NCI-H2029 (cell line): Measurements from ENCODE around the gene AFF1.
"Not testable (repeated sequence)": the region's sequence is repeated elsewhere in the genome, so short reads cannot be mapped to it uniquely, and the experiment has no call there.

Source experiments
- DNase-seq: peaks from one replicate; lab custom pipeline; 2025; lab: John Stamatoyannopoulos, UW

Gene AFF1

DNA sequence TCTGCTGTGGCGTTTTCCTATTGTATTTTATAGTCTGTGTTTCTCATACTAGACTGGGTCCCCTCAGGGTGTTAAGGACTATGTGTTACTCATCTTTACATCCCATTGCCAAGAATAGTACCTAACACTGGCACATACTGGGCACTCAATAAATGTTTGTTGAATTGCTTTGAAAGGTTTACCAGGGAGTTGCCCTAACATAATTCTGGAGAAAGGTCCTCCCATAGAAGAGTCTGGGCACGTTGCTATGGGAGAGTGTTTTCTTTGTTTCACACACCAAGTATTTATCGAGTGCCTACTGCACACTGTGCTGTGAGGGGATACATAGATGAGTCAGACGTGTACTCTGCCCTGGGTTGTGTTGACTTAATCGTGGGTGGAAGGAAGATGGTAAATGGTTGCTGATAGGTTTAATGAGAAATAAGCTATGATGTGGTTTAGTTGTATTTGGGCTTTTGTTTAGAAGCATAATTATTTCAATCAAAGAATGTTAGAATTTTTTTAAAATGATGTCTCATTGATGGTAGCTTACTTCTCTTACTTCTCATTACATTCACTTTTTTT, 42.9 kb downstream of the AFF1 start:
- DNase-seq = peak; percentile 83

DNA sequence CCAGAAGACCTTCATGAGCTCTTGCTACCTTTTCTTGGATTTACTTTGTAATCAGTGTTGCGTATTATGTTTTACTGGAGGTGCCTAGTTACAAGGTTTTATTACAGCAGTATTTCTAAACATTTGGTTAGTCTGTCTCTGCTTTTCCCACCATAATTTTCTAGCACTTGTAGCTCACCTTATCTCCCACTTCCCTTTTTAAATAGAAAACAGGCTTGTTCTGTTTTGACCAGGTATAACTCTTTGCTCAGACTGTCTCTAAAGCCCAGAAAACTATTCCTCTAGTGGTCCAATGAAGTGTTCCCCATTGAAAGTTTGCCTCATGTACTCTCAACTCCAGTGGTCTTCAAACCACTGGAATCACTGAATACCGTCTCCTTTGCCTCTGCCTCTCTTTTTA, 43.9 kb downstream of the AFF1 start:
- no peak for DNase-seq

DNA sequence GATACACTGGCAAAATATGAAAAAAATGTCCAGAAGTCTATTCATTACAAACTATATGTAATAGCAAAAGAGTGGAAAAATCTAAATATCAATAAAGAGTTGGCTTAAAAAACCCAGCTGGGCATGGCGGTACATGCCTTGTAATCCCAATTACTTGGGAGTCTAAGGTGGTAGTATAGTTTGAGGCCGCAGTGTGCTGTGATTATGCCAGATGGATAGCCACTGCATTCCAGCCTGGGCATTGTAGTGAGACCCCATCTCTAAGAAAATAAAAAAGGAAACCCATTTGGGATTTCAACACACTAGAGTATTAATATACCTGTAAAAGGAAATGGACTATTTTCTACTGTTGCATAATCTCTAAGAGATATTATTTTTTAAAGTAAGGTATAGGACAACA, 45.4 kb downstream of the AFF1 start:
- no peak for DNase-seq

DNA sequence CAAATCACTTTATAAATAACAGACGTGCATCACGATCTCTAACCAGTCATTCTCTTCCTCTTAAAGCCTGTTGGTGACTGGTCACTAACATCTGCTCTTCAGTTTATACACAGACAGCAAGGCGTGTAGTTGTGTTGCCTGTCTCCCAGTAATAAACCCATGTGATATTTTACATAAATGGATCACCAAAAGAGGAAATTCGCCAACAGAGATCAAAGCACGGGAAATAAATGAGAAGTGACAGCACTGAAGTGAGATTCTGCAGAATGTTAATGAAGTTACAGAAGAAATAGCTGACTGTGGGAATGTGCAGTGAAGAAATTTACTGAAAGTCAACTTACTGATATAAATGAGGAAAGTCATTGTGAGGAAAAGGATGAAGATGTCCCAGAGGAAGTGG, 47.0 kb downstream of the AFF1 start:
- DNase-seq = no peak

DNA sequence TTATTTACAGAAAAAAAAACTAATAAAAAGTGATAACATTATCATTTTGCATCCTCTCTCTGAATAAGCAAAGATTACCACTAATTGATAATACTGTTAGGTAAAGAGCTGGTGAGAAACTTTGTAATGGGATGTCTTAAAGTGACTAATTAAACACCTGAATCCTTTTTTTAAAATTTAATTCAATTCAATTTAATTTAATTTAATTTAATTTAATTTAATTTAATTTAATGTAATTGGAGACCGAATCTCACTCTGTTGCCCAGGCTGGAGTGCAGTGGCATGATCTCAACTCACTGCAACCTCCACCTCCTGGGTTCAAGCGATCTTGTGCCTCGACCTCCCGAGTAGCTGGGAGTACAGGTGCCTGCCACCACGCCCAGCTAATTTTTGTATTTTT, 51.0 kb downstream of the AFF1 start:
- not testable (repeated sequence) for DNase-seq

DNA sequence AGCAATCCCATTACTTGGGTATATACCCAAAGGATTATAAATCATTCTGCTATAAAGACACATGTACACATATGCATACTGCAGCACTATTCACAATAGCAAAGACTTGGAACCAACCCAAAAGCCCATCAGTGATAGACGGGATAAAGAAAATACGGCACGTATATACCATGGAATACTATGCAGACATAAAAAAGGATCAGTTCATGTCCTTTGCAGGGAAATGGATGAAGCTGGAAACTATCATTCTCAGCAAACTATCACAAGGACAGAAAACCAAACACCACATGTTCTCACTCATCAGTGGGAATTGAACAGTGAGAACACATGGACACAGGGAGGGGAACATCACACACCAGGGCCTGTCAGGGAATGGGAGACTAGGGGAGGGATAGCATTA, 54.8 kb downstream of the AFF1 start:
- not testable (repeated sequence) for DNase-seq

DNA sequence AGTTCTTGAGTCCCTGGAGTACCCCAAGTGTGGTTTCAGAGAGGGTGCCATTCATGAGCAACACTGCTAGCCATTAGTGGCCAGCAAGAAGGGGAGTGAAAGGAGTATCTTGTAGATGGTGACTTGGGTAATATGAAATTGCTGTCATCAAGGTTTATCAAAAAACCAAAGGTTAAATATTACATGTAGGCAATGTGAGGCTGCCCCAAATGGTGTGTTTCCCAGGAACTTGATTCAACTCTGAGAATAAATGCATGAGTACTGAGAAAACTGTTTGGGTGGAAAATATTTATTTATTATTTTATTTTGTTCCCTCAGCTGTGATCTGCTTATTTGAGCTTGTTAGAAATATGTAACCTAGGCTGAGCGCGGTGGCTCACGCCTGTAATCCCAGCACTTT, 55.7 kb downstream of the AFF1 start:
- DNase-seq = no peak

DNA sequence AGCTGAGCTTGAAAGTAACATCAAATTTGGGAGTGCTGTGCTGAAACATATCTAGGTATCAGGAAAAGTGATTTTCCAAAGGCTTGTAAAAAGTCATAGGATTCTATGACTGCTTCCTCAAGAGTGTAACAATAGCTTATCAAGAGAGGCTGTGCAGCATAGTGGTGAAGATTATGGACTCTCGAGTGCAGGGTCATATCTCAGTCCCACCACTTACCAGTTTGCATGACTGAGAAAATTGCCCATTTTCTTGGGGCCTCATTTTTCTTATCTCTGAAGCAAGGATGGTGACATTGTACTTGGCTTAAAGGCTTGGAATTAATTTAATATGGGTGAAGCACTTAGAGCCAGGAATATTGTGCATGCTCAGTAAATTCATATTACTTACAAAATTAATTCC, 57.2 kb downstream of the AFF1 start:
- no peak for DNase-seq

DNA sequence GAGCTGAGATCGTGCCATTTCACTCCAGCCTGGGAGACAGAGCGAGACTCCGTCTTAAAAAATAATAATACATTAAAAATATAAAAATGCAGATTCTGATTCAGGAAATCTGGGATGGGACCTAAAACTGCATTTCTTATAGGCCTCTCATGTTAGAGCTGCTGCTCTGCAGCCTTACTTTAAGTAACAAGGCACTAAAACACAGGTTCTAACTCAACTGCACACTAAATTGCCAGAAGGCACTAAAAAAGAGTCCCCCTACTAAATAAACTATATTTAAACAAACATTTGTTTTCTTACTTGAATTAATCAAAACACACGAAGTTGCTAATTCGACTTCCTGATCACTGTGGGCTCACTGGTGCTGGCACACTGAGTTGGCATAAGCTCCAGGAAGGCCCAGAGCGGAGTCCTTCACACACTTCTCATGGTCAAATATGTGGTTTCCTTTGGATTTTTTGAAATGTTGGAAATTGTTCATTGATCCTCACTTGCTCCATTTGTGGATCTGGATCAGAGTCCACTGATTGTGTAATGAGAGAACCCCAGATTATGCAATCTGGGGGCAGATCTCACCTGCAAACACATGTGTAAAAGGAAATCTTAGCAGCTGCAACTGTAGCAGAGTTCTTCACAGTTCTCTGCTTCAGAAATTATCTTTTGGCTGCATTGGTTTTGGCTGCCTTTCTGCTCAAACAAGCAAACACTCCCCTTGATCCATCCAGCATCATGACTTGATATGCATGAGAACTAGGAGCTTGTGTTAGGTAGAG, 59.3 kb downstream of the AFF1 start:
- no peak for DNase-seq

DNA sequence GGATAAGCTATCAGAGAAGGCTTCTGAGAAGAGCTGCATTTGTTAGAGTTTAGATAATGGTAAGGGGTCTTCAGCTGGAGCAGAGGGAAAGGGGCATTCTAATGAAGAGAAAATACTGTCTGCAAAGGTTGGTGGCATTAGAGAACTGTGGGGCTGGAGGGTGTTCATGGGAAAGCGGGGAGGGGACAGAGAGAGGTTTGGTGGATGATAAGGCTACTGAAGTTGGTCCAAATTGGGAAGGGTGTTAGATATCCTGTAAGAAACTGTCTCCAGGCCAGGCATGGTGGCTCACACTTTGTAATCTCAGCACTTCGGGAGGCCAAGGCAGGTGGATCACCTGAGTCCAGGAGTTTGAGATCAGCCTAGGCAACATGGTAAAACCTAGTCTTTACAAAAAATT, 59.9 kb downstream of the AFF1 start:
- no peak for DNase-seq

DNA sequence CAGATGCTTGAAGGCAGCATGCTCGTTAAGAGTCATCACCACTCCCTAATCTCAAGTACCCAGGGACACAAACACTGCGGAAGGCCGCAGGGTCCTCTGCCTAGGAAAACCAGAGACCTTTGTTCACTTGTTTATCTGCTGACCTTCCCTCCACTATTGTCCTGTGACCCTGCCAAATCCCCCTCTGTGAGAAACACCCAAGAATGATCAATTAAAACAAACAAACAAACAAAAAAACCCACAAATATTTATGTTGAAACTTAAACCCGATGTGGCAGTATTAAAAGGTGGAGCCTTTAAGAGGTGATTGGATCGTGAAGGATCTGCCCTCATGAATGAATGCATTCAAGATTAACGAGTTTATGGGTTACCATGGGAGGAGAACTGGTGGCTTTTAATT, 61.7 kb downstream of the AFF1 start:
- DNase-seq = peak; percentile 29

DNA sequence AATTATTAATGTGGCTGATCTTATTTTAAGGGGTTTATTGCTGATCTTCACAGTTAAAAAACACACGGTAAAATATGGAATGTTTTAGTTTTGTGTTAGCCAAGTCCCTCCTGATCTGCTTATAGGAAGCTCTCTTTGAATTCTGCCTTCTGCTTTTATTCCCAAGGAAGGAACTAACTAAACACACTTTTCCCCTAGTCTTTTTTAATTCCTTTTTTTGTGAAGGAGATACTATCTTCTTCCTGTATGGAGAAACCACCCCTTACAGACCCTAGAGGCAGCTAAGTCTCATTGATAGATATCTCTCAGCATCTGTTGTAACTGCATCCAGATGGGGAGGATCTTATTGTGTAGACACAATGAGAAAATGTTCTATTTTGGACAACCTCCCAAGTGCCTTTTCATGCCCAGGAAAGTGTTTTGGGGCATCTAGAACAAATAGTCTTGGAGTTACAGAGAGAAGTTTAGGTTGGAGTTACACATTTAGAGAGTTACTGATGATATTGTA, 64.4 kb downstream of the AFF1 start:
- DNase-seq = no peak

DNA sequence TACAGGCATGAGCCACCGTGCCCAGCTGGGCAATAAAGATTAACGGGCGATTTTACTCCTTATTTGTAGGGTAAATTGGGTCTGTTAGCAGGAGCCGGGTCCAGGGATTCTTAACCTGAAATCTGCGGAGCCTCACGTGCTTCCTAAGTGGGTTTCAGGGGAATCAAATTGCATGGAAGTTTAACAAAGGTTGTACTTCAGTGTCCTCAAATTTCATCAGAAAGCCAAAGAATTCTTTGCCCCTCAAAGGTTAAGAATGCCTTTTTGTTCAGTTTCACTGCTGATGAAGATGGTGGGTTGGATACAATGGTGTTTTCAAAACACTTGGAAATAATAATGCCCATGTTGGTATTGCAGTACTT, 67.9 kb downstream of the AFF1 start:
- DNase-seq = no peak

DNA sequence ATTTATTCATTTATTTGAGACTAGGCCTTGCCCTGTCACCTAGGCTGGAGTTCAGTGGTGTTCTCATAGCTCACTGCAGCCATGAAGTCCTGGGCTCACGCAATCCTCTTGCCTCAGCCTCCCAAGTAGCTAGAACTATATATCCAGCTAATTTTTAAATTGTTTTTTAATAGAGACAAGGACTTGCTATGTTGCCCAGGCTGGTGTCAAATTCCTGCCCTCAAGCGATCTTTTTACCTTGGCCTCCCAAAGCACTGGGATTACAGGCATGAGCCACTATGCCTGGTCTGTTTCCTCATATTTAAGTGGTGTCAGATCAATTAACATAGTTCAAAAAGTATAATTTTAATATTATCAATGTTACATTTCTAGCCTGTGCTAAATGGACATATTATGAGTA, 68.5 kb downstream of the AFF1 start:
- no peak for DNase-seq

DNA sequence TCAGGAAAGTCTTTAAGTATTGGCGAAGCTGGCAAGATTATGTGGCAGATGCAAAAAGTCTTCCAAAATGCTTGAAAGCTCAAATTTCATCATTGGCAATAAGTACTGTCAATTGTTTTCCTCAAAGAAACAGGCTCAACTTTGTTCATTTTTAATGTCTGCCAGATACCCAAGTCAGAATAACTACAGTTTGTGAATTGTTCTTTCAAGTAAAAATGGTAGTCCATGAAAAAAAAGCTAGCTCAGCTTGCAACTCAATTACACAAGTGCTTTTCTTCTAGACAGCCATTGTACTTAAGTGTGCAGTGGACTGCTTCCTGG, 70.5 kb downstream of the AFF1 start:
- no peak for DNase-seq

DNA sequence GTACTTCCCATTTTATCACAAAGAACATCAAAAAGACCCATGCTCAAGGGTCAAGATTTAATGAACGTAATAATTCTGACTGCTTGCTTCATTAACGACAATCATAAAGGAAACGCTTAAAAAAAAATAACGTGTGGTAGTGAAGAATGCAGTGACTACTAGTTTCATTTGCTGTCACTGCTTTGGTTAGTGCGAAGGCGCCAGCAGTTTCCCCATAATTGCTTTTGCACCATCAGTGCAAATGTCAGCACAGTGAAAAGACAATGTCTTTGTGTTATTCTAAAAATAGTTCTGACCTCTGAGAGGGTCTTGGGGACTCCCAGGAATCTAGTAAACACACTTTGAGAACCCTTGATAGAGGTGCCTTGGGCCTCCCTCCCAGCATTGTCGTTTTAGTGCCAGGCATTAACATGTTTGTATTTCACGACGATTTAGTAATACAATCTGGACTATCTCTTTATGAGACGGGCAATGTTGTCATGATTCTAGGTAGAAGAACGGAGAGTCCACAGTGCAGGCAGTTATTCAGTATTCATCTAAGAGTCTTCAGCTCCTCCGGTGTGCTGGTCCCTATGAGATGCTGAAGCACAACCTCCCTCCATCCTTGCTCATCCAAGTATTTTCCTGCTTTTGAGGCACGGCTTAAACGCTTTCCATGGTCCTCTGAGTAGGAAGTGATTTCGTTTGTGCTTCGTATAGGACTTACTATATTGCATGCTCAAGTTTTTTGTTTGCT, 71.0 kb downstream of the AFF1 start:
- peak; percentile 26 for DNase-seq

DNA sequence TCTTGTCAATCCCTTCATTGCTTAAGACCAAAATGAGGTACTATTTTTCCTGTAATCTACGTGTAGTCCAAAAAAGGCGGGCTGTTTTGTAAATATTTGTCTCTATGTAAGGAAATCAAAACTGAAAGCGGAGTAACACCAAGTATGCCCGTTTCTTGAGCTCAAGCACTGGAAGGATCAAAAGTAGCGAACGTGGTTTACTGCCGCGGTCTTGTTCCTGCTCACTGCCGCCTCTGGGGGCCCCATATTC, 71.5 kb downstream of the AFF1 start:
- no peak for DNase-seq

DNA sequence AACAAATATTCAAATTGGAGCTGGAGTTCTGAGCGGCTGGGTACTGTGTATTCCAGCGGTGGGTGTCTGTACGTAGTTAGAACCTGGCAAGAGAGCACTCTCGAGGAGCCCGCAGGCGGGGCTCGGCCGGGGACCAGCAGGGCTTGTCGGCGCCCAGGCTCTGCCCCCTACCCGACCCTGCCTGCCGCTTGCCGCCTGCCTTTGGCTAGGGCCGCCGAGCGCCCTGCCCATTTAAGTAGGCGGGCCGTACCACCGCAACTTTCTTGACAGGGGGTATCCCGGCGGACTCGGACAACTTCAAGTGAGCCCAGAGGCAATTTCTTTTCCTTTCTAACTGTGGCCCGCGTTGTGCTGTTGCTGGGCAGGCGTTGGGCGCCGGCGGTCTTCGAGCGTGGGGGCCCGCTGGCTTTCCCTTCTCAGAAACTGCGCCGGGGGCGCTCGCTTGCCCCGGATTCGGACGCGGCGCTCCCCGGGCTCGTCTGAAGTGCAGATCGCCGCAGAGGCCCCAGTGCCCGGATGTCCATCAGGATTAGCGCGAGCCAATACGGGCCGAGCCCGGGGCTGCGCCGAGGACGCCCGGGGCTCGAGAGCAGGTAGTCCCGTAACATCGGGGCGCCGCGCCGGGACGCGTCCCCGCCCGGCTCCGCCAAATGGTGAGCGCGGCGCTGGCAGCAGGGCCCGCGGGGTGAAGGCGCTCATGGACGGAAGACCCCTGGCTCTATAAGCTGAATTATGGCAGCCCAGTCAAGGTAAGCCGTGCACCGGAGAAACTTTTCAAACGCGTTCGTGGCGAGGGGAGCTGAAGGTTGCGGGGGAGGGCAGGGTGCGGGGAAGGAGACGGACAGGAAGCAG, 72.1 kb downstream of the AFF1 start:
- DNase-seq = peak; percentile 78

DNA sequence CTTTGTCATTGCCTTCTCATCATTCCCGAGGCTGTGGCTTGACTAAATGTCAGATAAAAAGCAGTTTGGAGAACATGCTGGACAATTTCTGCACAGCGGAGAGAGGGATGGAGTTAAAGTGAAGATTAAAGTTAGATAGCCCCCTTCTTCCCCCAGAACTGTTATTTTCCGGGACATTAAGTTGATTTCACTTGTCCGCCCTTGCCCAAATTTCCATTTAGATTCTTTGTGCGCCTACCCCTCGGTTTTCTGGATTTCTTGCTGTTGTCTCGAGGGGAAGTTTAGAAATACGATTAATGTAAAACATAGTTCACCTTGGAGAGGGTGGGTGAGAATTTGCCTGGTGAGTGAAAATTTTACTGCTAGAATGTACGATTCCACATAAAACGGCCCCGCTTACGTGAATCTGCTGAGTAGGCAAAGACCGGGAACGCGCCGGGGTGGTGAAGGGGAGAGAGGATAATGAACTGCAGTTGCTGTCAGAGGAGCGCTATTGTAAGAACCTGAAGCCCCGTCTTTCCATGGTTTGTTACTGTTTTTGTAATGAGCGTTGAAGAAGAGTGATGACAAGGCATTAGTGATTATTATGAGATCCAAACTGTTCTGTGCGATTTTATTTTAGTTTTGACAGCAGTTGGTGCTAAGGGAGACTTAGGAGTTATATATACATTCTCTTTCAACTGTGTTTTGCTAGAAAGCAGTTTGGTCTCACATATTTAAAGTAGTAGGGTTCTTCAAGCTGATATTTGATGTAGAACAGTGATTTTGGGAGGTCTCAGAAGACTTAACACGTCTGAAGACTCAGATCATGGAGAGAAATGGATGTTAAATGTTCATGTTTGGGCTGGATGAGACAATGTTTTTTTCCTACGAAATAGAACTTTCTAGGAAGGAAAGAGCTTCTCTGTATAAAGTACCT, 73.0 kb downstream of the AFF1 start:
- DNase-seq = peak; percentile 20

DNA sequence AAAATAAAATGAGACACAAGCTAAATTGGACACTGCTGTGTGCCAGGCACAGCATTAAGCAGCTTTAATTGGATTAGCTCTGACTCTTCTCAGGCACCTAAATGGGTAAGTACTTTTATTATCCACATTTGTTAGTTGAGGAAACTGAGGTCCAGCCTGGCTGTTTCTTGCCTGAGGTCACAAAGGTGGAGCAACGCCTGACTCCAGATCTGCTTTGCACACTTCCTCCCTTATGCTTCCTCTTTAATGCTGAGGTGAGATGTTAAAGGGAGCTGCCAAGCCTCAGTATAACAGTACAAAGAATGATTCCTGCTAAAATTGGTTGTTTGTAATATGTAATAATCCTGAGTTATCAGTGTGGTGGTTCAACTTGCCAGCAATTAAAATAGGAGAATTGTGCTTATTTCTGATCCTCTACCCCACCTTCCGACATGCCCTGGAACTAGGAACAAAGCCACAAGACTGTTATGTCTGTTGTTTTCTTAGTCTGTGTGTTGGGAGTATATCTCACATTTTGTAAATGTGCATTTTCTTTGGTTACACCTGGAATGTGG, 74.4 kb downstream of the AFF1 start:
- no peak for DNase-seq

DNA sequence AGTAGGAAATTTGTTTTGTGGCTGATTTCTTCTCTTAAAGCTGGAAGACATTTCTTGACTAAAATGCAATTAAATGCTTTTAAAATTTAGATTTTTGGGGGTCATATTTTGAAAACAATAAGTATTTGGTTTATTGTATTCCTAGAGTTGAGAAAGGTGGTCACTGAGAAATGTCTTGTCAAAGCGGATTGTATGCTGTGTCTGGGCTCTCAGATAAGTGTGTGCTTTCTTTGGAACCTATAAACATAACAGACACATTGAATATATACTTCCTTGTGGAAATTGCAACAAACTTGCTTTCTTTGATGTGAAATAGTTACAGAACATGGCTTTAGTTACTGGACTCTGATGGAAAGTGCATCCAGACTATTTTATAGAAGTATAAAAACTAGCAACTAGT, 75.4 kb downstream of the AFF1 start:
- no peak for DNase-seq
